GM03348 (cell line): ENCODE data around the gene TSNAX.
A peak's percentile ranks its signal among the peaks of the same experiment; 100 is the strongest.
"Not testable (repeated sequence)": the region's sequence is repeated elsewhere in the genome, so short reads cannot be mapped to it uniquely, and the experiment has no call there.

Experiments used
- DNase-seq: peaks from one replicate; pipeline ENCODE4 v3.0.0; 2012; ENCODE audit warnings: low spot score

TSNAX gene

GRCh38 chr1:231561647-231562383 is 33.3 kb downstream of the TSNAX start:
- no peak for DNase-seq

GRCh38 chr1:231563247-231563646 is 34.8 kb downstream of the TSNAX start:
- no peak for DNase-seq

DNA sequence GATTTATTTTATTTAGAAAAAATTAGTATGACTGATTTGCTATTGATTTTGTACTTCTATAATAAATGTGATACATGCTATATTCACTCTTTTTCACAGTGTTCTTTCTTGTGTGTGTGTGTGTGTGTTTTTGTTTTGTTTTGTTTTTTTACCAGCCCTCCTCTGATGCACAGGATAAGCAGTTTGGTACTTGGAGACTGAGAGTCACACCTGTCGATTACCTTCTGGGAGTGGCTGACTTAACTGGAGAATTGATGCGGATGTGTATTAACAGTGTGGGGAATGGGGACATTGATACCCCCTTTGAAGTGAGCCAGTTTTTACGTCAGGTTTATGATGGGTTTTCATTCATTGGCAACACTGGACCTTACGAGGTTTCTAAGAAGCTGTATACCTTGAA is 35.9 kb downstream of the TSNAX start:
- no peak for DNase-seq

DNA sequence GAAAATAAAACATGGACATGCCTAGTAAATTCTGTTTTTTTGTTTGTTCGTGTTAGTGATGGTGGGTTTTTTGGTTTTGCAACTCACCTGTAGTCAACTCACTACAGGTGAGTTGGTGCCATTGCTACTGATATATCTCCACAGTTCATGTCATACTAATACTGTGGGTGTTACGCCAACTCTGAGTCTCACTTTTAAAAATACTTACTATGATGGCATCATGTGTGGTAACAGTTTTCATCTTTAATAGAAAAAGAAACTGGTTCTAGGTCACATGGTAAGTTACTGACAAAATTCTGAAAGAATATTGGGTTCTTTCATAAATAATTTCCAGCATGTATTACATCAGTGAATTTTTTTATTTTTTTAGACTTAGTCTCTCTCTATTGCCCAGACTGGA is 38.0 kb downstream of the TSNAX start:
- DNase-seq: no peak

DNA sequence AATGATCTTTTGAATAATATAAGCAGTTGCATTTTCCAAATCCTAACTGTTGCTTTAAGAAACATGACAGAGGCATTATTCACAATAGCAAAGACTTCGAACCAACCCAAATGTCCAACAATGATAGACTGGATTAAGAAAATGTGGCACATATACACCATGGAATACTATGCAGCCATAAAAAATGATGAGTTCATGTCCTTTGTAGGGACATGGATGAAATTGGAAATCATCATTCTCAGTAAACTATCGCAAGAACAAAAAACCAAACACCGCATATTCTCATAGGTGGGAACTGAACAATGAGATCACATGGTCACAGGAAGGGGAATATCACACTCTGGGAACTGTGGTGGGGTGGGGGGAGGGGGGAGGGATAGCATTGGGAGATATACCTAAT is 41.8 kb downstream of the TSNAX start:
- DNase-seq: not testable (repeated sequence)

DNA sequence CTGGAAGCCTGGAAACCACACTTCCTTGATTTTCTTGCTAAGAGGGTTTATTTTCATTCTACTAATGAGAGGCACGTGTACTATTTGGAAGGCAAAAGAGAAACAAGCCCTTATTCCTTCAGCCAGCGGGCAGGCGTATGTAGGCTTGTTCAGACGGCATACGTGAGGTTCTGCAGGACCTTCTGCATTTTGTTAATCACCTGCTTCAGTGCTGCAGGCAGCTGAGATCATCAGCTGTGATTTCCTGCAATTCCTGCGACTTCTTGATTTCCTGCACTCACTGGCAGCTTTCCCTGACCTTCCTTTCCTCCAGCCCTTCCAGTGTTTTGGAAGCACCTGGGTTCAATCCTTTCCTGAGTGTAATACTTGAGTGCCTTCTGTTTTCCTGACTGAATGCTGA is 43.4 kb downstream of the TSNAX start:
- no peak for DNase-seq

GRCh38 chr1:231575472-231575871 is 47.0 kb downstream of the TSNAX start:
- DNase-seq: no peak

DNA sequence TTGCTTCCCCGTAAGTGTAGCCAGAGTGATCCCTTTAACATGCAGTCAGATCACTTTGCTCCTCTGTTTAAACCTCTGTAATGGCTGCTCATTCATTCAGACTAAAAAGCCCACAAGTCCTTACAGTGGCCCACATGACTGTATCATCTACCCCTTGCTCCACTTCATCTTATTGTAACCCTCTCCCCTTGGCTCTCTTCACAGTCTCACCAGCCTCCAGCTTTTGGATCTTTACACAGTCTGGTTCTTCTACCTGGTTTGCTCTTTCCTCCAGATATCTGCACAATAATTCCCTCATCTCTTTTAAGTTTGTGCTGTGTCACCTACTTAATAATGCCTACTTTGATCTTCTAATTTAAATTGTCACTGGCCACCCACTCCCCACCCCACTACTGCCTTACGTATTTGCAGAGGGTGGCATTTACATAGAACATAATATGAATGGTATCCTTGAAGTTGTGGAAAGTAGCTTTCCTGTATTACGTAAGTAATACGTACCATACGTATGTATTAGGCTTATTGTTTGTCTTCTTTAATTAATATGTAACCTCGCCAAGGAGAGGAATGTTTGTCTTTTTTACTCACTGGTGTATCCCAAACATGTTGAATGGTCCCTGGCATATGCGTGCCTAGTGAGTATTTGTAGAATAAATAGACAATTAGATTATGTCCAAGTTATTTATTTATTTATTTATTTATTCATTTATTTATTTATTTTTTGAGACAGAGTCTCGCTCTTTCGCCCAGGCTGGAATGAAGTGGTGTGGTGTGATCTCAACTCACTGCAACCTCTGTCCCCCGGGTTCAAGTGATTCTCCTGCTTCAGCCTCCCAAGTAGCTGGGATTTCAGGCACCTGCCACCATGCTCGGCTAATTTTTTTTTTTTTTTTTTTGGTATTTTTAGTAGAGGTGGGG is 48.6 kb downstream of the TSNAX start:
- no peak for DNase-seq

DNA sequence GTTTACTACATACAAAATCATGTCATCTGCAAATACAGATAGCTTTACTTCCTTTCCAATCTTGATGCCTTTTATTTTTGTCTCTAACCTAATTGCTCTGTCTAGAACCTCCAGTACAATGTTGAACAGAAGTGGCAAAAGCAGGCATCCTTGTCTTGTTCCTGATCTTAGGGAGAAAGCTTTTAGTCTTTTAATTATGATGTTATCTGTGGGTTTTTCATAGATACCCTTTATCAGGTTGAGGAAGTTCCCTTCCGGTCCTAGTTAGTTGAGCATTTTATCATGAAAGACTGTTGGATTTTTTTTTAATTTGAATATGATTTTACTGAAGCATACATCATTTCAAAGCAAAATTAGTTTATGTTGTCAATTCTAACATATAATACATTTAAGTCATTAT is 52.4 kb downstream of the TSNAX start:
- no peak for DNase-seq

GRCh38 chr1:231581859-231582258 is 53.4 kb downstream of the TSNAX start:
- DNase-seq: no peak

DNA sequence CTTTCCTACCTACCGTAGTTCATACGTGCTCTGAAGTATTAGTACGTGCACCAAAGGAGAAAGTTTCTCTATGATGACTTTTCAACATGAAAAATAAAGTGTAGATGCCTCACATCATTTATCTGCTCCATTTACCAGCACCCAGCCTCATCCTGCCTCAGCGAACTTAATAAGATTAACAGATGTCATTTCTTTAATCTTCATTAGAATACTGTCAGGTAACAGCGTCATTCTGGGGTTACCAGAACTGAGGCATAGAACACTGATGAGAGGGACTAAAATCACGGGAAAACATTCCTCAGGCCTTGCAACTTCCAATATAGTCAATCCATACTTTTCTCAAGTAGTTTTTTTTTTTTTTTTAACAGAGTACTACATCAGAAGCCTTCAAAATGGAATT is 54.9 kb downstream of the TSNAX start:
- no peak for DNase-seq

GRCh38 chr1:231584117-231584516 is 55.6 kb downstream of the TSNAX start:
- DNase-seq: peak; percentile 40

- no peak for DNase-seq
Observed at GRCh38 chr1:231584921-231585320, 56.5 kb downstream of the TSNAX start.

GRCh38 chr1:231590453-231591198 is 62.2 kb downstream of the TSNAX start:
- DNase-seq: peak; percentile 76

DNA sequence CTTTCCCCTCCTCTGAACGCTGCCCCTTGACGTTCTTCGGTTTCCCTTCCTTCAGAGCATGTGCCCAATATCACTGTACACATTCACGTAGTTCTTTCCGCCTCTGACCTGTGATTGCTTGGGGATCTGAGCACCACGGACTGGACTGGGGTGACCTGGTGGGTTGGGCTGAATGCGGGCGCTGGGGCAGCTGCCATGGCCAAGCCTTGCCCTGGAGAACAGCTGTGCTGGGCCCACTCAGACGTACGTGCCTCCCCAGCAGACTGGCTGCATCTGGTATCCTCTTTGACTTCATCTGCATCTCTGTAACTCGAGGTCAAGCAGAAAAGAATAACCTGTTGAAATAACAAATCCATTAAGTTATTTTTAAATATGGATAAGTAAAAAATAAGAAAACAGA is 63.0 kb downstream of the TSNAX start:
- DNase-seq: no peak

DNA sequence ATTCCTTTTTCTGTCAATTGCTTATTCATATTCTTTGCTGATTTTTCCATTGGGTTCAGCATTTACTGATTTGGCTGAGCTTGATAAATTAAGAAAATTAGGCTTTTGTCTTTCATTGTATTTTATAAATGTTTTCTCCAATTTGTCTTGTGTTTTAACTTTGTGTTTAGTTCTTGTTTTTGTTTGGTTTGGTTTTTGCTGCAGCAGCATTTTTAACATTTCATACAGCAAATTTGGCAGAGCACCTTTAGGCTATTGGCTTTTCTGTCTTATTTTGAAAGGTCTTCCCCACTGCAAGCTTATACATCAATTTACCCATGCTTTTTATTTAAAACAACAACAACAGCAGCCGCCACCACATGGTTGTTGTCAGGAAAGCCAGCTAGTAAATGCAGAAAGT is 64.3 kb downstream of the TSNAX start:
- DNase-seq: no peak

GRCh38 chr1:231593264-231593663 is 64.8 kb downstream of the TSNAX start:
- DNase-seq: not testable (repeated sequence)

GRCh38 chr1:231594123-231594522 is 65.7 kb downstream of the TSNAX start:
- DNase-seq: no peak

DNA sequence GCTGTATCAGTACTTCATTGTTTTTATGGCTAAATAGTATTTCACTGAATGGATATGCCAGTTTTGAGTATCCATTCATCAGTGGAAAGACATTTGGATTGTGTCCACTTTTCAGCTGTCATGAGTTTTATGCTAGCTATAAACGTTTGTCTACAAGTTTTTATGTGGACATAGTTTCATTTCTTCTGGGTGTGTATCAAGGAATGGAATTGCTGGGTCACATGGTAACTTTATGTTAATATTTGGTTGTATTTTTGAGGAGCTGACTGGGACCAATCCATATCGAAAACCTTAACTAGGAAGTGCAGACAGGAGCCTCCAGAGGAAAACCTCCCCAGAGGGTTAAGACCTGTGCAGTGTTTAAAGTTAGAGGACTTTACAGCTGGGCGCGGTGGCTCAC is 66.3 kb downstream of the TSNAX start:
- DNase-seq: no peak

GRCh38 chr1:231596337-231596791 is 67.9 kb downstream of the TSNAX start:
- no peak for DNase-seq

DNA sequence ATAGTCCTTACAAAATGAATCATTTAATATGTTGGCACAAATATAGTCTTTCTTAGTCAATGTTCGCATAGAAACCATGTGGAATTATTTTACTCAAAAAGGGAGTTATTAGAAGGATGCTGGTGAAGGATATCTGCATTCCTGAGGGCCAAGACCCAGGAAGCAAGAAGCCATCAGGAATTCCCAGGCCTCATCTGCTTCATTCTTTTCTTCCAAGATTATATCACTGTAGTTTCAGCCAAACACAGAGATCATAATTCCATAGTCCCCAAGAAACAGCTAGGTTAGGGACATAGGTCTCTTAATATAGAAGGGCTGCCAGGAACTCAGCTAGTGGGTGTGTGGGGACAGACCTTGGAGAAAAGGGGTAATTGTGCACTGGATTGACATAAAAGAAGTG is 69.5 kb downstream of the TSNAX start:
- no peak for DNase-seq

DNA sequence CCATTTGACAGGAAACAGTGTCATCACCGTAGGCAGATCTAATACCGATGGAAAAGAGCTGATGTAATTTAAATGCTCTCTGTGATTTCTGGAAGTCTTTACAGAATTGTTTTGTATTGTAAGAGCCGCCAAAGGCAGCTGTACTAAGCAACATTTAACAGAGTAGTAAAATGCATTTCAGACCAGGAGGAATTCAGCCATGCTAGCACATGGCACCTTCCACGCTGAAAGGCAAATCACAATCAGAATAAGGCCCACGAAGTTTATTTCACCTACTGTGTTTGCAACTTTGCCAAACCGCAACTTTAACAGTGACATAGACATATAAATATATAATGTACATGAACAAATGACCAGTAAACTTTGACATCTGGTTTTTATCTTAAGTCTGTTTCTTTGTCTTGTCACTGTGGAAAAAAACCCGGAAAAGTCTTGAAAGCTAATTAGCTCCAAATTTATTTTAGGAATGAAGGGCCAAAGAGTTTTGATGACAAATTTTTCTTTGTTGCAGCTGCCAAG is 72.0 kb downstream of the TSNAX start:
- DNase-seq: peak; percentile 20
